Activated CD8-positive, alpha-beta memory T cell treated with anti-CD3 and anti-CD28 coated beads for 24 hours (primary cell): Measurements from ENCODE around the gene PLPP3.

Experiments
- DNase-seq: peaks from one replicate; pipeline ENCODE4 v3.0.0-alpha.2; 2020

The PLPP3 gene

GRCh38 chr1:56575865-56576264, 3.5 kb downstream of the PLPP3 start:
- DNase-seq, result no peak

DNA sequence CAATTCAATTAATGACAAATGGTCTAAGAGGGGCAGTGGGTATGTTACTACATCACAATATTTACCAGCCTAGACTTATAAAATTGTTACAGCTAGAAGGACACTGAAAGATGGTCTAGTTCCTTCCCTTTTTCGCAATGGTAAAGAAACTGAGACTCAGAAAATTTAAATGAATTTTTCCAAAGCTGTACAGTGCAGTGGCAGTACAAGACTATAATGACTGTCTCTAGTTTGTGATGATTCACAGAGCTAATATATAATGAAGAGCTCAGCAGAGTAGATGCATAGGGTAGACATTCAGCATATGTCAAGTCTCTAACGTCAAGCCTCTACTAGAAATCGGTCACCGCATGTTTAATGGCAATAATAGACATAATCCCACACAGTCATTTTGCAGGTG, 4.6 kb downstream of the PLPP3 start:
- no peak for DNase-seq

- DNase-seq, result no peak
These were observed 6.1 kb downstream of the PLPP3 start for GRCh38 chr1:56573311-56573710.

DNA sequence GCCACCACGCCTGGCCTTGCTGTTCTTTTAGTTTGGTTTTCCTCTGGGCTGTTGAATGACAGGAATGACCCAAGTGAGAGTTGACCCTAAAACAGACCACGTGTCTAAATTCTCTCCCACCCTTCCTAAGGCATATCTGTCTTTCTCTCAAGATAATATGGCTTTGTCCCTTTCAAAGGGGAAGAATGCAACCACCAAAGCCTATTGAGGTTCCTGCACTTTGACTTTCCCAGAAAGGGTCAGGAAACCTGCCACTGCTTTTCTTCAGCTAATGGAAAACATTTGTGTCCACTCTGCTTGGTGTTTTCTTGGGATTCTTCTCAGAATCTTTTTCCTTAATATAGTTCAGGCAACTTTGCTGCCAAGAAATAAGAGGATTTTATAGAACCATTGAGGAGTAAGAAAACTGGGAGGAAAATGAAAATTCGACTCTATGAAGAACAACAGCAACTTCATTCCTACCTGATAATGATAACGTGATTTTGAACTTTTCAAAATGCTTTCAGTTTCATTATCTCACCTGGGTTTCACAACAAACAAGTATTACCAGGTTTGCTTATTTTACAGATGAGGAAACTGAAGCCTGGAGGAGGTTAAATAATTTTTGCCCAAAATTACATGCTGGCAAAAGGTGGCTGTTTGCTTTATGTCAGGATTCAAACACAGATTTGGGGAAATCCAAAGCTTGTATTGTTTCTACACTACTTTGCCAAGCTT, 6.9 kb downstream of the PLPP3 start:
- no peak for DNase-seq

GRCh38 chr1:56571448-56571847, 7.9 kb downstream of the PLPP3 start:
- no peak for DNase-seq

DNA sequence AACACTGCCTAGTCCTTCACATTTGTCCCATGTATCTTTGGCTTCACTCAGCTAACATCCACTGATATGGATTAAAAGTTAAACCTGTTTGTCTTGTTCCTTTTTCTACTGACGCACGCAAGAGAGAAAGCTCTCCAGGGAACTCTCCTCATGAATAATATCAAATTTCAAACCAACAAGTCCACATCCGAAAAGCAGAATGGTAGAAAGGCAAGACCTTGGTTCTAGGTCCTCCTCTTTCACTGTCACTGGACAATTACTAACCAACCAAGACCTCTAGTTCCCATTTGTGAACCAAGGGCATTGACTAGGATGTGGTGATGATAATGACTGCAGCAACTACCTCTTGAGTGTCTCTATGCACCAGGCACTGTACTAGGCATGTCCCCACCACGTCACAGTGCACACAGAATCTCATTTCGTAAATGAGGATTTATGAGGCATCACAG, 8.4 kb downstream of the PLPP3 start:
- no peak for DNase-seq

DNA sequence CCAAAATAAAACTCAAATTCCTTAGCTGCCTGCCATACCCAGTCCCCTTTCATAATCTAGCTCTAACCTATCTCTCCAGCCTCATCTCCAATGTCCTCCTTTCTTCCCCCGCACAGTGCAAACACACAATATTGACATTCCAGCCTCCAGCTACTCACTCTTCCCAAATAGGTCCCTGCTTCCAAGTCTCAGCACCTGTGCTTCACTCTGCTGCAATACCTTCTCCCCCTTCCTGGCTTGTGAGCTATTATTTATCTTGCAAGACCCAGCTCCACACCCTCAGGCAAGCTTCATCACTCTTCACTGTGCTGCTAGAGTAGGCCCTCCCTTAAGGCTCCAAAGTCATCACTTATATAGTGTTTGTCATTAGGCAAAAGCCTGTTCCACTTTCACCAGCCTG, 9.7 kb downstream of the PLPP3 start:
- no peak for DNase-seq

GRCh38 chr1:56566994-56567393, 12.4 kb downstream of the PLPP3 start:
- DNase-seq, result no peak

DNA sequence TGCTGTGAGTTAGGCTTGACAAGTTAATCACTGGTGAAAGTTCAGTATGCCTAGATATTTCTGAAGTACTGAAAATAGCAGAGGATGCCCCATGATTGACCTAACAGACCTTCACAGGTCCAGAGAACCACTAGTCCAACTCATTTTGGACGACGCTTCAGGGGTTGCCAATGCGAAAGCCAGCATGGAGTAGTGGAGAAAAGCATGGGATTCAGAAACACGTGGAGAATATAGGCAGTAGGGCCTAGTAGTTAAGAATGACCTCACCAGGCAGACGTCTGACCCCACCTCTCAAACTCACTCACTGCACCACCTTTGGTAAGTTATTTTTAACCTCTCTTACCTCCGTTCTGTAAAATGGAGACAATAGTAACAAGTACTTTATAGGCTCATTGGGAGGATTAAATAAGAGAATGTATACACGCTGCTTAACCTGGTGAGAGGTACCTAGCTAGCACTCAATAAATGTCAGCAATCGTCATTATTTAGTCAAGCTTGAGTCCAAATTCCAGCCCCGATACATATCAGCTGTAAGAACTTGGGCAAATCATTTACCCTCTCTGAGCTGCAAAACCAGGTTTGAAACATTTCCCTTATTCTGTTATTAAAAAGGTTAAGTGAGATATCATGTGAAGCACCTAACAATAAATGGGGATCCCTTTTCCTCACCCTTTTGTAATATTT, 13.2 kb downstream of the PLPP3 start:
- DNase-seq, result no peak

- DNase-seq, result no peak
These were observed 14.7 kb downstream of the PLPP3 start for GRCh38 chr1:56564615-56565014.

GRCh38 chr1:56563568-56563967, 15.8 kb downstream of the PLPP3 start:
- DNase-seq, result no peak

- no peak for DNase-seq
These were observed 16.4 kb downstream of the PLPP3 start for GRCh38 chr1:56562891-56563452.

- no peak for DNase-seq
These were observed 17.9 kb downstream of the PLPP3 start for GRCh38 chr1:56561227-56562019.

- DNase-seq, result no peak
These were observed 21.6 kb downstream of the PLPP3 start for GRCh38 chr1:56557746-56558145.

DNA sequence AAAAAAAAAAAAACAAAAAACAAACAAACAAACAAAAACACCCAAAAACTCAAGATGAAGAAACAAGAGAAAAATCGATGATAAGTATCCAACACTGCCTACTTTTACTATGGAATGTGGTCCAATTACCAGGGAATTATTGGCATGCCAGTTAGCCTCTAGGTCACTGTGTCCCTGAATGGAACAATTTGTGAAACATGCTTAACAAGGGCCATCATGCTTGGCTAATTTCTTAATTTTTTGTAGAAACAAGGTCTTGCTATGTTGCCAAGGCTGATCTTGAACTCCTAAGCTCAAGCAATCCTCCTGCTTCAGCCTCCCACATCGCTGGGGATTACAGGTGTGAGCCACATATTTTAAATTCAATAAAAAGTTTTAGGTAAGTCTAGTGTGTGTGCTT, 23.9 kb downstream of the PLPP3 start:
- no peak for DNase-seq

DNA sequence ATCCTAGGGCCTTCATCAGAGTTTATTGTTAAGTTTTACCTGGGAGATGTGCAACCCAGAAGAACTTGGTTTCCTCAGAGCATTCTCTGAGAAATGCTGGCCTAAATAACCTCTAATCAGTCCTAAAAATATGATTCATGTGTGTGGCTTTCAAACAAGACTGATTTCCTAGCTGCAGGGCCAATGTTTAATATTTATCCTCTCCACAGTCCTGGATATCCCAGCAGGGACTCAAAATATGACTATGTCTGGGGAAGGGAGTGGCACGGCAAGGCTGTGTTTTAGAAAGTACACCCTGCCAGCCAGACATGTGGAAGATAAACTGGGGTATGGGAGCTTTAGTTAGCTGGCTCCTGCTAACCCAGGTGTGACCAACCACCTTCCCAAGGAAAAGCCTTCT, 26.3 kb downstream of the PLPP3 start:
- DNase-seq, result no peak

DNA sequence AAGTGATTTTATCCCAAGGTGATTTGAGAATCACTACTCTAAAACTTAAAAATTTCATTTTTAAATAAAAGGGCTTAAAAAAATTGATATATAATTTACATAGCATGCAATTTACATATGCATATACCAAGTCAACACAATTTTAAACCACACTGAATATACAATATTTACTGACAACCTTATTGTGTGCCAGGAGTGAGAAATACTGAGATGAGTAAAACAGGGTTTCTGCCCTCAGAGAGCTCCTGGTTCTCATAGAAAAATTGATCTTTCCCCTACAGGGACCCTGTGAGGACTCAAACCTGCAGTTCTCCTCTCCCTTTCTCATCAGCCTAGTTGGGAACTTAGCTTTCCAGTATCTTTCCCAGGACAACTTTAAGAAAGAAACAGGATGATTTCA, 27.0 kb downstream of the PLPP3 start:
- no peak for DNase-seq

GRCh38 chr1:56551691-56552090, 27.7 kb downstream of the PLPP3 start:
- no peak for DNase-seq

DNA sequence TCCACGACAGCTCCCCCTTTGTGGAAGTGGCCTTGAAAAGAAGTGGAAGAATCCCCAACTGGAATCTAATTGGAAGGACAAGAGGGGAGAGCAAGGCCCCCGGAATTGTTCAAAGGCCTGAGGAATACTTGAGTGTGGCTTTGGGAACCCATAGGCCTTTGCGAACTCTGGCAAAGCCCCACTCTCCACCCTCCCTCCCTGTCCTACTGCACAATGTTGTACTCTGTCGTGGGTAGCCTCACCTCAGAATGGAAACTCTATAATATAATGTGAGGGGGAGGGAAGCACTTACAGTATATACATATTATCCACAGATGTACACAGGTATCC, 28.5 kb downstream of the PLPP3 start:
- DNase-seq, result no peak

DNA sequence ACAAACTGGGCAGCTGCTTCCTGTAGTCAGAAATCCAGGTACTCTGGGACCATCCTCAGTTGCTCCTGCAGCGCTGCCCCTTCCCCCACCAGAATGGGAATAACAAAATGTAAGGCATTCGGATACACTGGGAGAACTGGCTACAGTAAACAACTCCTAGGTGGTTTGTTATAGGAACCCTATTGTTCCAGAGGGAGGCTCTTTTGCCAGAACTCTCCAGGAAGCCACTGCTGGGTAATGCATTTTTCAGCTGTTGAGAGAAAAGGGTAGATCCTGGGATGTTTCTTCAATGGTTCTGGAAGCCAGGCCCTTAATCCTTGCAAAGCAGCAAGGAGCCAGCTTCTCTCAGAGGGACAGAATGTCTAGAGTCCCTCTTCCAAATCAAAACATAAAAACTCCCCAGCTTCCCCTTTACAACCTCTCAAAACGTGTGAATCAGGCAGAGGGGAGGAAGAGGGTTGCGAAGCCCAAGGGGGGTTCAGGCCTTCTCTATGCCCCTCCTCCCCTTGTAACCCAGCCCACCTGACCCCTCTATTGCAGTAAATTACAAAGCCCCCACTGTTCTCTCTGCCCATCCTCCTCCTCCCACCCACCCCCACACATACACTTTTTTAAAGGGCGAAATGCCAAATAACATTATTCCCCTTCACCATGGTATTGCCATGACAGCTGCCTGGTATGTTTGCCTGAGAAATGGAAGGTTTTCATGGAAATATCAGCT, 29.1 kb downstream of the PLPP3 start:
- no peak for DNase-seq

DNA sequence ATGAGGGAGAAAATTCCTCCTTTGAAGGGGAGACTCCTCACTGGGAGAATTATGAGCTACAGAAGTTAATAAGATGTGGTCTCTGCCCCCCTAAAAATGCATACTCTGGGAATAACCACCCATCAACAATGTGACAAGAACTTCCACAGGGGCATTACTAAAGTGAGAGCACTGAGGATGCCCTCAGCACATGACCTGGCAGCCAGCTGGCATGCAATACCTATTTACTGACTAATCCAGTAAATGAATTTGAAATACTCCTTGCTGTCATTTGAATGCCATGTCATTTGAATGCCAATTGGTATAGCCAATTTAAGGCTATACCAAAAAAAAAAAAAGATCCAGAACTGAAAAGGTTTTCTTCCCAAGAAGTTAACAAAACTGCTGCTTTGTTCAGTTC, 30.8 kb downstream of the PLPP3 start:
- no peak for DNase-seq

GRCh38 chr1:56547977-56548376, 31.4 kb downstream of the PLPP3 start:
- DNase-seq, result no peak

- no peak for DNase-seq
These were observed 31.9 kb downstream of the PLPP3 start for GRCh38 chr1:56547473-56547872.
